ENCODE data around the gene GRM4. TPM values are rescaled to one million over a fixed set of nuclear protein-coding genes. Genes with fewer than 3 reads are reported as not detected.

Gene GRM4
- total RNA-seq, 1 donor from 2014 or later = 1.2 TPM

GRCh38 chr6:33985947-33986346, 159.9 kb downstream of the GRM4 start:
- Histone ChIP-seq H3K9ac (no peak overlapping the region), H3K36me3 (no peaks in the 10 kb centered on the region), H3K9me3 (ENCODE audit: low read depth) (no peaks in the 10 kb centered on the region), H2AFZ (replicated peaks) (no peak overlapping the region), H4K20me1 (ENCODE audit: low read depth) (no peaks in the 10 kb centered on the region), H3K79me2 (ENCODE audit: low read depth) (no peaks in the 10 kb centered on the region), H3F3A (ENCODE audit: low read depth) (no peaks in the 10 kb centered on the region), H3K4me2 (no peak overlapping the region), H3K27me3 (no peaks in the 10 kb centered on the region), H3K27ac (no peak overlapping the region), H3K4me1 (peaks cover 9% of the 10 kb centered on the region), H3K4me3 (no peak overlapping the region)
- TF ChIP-seq EZH2 (IDR thresholded peaks at IDR 0.05) (no peak), EZH2phosphoT487 (IDR thresholded peaks at IDR 0.05) (no peak)
- TF ChIP-seq, protein P1, sequence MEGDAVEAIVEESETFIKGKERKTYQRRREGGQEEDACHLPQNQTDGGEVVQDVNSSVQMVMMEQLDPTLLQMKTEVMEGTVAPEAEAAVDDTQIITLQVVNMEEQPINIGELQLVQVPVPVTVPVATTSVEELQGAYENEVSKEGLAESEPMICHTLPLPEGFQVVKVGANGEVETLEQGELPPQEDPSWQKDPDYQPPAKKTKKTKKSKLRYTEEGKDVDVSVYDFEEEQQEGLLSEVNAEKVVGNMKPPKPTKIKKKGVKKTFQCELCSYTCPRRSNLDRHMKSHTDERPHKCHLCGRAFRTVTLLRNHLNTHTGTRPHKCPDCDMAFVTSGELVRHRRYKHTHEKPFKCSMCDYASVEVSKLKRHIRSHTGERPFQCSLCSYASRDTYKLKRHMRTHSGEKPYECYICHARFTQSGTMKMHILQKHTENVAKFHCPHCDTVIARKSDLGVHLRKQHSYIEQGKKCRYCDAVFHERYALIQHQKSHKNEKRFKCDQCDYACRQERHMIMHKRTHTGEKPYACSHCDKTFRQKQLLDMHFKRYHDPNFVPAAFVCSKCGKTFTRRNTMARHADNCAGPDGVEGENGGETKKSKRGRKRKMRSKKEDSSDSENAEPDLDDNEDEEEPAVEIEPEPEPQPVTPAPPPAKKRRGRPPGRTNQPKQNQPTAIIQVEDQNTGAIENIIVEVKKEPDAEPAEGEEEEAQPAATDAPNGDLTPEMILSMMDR (IDR thresholded peaks at IDR 0.05) = no peak
- H3K36me3 Mint-ChIP-seq = no peaks in the 10 kb centered on the region
- peaks cover 21% of the 10 kb centered on the region for H3K4me1 Mint-ChIP-seq
- DNase-seq (ENCODE audit: low spot score) = no peak
- peak overlapping the region; percentile 15 for H3K27ac Mint-ChIP-seq
- H3K4me3 Mint-ChIP-seq = no peak overlapping the region
- H3K9me3 Mint-ChIP-seq = no peaks in the 10 kb centered on the region
- peaks cover 16% of the 10 kb centered on the region for H3K27me3 Mint-ChIP-seq (ENCODE audit: insufficient read depth, low read depth)

DNA sequence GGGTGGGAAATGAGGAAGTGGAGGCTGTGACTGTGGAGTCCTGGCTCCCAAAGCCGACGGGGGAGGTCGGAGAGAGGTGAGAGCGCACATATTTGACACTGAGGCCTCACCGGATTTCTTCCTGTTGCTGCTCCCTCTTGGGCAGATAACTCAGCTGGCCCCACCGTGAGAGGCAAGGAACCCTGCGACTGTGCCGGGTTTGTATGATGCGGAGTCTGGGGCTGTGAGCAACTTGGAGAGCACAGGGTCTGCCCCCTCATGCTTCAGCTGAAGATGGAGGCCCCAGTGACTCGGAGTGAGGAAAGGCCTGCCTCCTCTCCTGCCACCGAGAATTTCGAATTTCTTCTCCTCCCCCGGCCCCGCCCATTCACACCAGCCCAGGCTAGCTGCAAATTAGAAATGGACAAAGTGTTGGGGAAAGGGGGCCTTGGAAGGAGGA, 160.6 kb downstream of the GRM4 start:
- Histone ChIP-seq H3K79me2 (ENCODE audit: low read depth) (no peaks in the 10 kb centered on the region), H3K4me3 (no peak overlapping the region), H3K4me1 (peaks cover 9% of the 10 kb centered on the region), H4K20me1 (ENCODE audit: low read depth) (no peaks in the 10 kb centered on the region), H3F3A (ENCODE audit: low read depth) (no peaks in the 10 kb centered on the region), H3K9me3 (ENCODE audit: low read depth) (no peaks in the 10 kb centered on the region), H3K27me3 (no peaks in the 10 kb centered on the region), H2AFZ (replicated peaks) (no peak overlapping the region), H3K27ac (no peak overlapping the region), H3K36me3 (no peaks in the 10 kb centered on the region), H3K9ac (no peak overlapping the region), H3K4me2 (no peak overlapping the region)
- H3K4me1 Mint-ChIP-seq = peaks cover 21% of the 10 kb centered on the region
- H3K27me3 Mint-ChIP-seq (ENCODE audit: insufficient read depth, low read depth) = peaks cover 16% of the 10 kb centered on the region
- H3K27ac Mint-ChIP-seq = peak overlapping the region; percentile 51
- H3K4me3 Mint-ChIP-seq = no peak overlapping the region
- H3K36me3 Mint-ChIP-seq = no peaks in the 10 kb centered on the region
- H3K9me3 Mint-ChIP-seq = no peaks in the 10 kb centered on the region
- no peak for DNase-seq (ENCODE audit: low spot score)
- TF ChIP-seq, protein P1 (IDR thresholded peaks at IDR 0.05) = no peak
- TF ChIP-seq EZH2 (IDR thresholded peaks at IDR 0.05) (no peak), EZH2phosphoT487 (IDR thresholded peaks at IDR 0.05) (no peak)

GRCh38 chr6:33984466-33985312, 161.2 kb downstream of the GRM4 start:
- no peaks in the 10 kb centered on the region for H4K20me1 ChIP-seq (ENCODE audit: low read depth)
- H2AFZ ChIP-seq (replicated peaks) = no peak overlapping the region
- DNase-seq (ENCODE audit: low spot score) = no peak
- H3K4me3 ChIP-seq = no peak overlapping the region
- Mint-ChIP-seq H3K4me3 (no peak overlapping the region), H3K27me3 (ENCODE audit: insufficient read depth, low read depth) (peaks cover 17% of the 10 kb centered on the region), H3K36me3 (no peaks in the 10 kb centered on the region), H3K27ac (peak overlapping the region; percentile 71), H3K4me1 (peaks cover 21% of the 10 kb centered on the region), H3K9me3 (no peaks in the 10 kb centered on the region)
- H3K4me1 ChIP-seq = peaks cover 9% of the 10 kb centered on the region
- H3K36me3 ChIP-seq = no peaks in the 10 kb centered on the region
- H3K4me2 ChIP-seq = no peak overlapping the region
- H3K9me3 ChIP-seq (ENCODE audit: low read depth) = no peaks in the 10 kb centered on the region
- no peak overlapping the region for H3K27ac ChIP-seq
- TF ChIP-seq, protein P1 (IDR thresholded peaks at IDR 0.05) = no peak
- TF ChIP-seq EZH2phosphoT487 (IDR thresholded peaks at IDR 0.05) (no peak), EZH2 (IDR thresholded peaks at IDR 0.05) (no peak)
- H3K79me2 ChIP-seq (ENCODE audit: low read depth) = no peaks in the 10 kb centered on the region
- H3F3A ChIP-seq (ENCODE audit: low read depth) = no peaks in the 10 kb centered on the region
- no peaks in the 10 kb centered on the region for H3K27me3 ChIP-seq
- H3K9ac ChIP-seq = no peak overlapping the region
